Stimulated activated CD4-positive, alpha-beta T cell treated with anti-CD3 and anti-CD28 coated beads, TNF-alpha, amount 100 ng/mL, for 1 hour (primary cell): ENCODE measurements around the gene SLC16A3.
"Not testable (repeated sequence)": the region's sequence is repeated elsewhere in the genome, so short reads cannot be mapped to it uniquely, and the experiment has no call there.

Experiments
- DNase-seq, 3 donors: peaks; one replicate each; pipeline ENCODE4 v3.0.0-alpha.2; 2020; ENCODE audit warnings: low read depth in 3 of 3, low spot score in 1 of 3

The SLC16A3 gene

GRCh38 chr17:82228842-82229697, at the start of gene SLC16A3:
SLC16A3 (plus strand) TSS chr17:82229042; CDS start chr17:82236009, 6,967 bp downstream.
- DNase-seq: peak in 1 of 3 donors; percentile 51

- no peak for DNase-seq
Measured at GRCh38 chr17:82179412-82179811, 49.4 kb upstream of the SLC16A3 start.

- no peak for DNase-seq
Measured at GRCh38 chr17:82179946-82180475, 48.8 kb upstream of the SLC16A3 start.

DNA sequence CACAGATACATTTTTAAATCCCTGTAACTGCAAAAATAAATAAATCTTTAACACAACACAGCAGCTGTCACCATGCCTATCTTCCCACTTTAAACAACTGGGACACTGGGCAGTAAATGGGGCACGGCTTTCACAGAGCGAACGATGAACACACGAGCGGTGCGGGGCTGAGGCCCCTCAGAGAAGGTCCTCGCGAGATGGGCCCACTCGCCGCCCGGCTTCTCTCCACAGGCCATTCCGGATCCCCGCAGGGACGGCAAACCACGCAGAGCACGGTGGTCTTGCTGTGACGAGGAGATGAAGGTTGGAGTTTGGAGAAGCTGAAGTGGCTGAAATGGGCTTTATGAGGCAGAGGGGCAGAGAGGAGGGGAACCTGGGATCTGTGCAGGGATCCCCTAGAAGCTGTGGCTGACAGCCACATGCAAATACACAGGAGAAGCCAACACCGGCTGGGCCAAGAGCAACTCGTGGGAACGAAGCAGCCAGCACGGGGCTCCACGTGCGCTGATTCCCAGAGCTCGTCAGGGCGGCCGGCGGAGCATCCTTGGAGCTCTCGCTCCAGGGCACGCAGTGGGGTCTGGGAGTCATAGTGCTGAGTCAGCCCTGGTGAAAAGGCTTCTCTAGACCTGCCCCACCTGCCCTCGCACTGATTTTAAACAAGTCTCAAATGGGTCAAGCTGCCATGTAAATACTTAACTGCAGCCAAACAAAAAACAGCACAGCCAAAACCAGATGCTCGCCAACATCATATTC, 47.9 kb upstream of the SLC16A3 start:
- DNase-seq: no peak

GRCh38 chr17:82184761-82185160, 44.1 kb upstream of the SLC16A3 start:
- DNase-seq: no peak

DNA sequence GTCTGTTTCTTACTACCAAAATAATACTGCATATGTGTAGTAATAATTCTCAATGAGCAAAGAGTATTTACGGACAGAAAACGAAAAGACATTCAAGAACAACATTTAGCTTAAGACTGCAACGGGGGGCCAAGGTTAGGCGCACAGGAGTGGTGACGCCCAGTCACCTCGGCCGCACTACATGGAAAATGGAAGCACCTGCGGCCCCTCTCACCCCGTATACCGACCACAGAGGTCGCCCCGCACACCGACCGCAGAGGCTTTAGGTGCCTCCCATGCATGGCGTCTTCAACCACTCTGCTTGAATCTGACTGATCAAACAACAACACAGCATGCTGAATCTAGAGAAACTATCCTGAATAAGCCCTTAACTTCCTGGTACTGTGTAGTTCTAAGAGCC, 42.6 kb upstream of the SLC16A3 start:
- DNase-seq: no peak

GRCh38 chr17:82187500-82187899, 41.3 kb upstream of the SLC16A3 start:
- DNase-seq: no peak

DNA sequence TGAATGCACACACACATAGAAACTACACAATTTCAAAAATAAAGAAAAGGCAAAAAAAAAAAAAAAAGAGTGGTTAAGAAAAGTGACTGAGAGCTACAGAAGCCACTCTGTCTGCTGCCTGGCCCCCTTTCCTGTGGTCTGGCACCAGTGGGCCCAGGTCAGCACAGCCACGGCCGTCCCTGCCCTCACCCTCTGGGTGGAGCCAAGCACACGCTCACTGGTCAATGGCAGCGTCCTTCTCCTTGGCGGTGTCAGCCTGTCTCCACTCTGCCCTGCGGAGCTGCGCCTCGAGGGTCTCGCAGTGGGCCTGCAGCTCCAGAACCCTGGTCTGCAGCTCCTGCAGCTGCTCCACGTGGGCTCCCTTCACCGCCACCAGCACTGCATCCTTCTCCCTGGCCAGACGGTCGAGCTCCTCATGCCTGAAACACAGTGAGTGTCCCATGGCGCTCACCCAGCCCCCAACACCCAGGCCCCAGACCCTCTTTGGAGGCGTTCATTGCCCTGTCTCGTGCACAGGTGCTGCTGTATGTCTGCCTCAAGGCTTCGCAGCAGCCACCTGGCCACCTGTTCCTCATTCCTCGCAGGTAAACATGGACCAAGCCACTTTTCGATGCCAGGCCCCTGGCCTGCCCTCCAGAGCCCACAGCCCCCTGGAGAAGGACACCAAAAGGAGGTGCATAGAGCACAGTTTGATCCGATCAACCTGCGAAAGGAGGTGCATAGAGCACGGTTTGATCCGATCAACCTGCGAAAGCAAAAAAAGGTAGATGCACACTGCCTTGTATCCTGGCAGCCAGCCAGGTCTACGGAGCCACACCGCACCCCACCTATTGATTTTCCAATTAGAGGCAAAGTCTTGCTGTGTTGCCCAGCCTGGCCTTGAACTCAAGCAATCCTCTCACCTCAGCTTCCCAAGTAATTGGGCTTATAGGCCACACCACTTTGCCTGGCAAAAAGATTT, 40.6 kb upstream of the SLC16A3 start:
- no peak for DNase-seq

DNA sequence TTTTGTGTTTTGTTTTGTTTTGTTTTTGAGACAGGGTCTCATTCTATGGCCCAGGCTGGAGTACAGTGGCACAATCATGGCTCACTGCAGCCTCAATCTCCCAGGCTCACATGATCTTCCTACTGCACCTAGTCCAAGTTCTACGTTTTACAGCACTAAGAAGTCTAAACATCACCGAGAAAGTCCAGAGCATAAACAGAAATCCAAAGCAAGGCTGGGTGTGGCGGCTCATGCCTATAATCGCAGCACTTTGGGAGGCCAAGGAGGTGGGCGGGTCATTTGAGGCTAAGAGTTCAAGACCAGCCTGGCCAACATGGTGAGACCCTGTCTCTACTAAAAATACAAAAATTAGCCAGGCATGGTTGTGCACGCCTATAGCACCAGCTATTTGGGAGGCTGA, 35.8 kb upstream of the SLC16A3 start:
- not testable (repeated sequence) for DNase-seq

GRCh38 chr17:82193520-82194220, 35.2 kb upstream of the SLC16A3 start:
- no peak for DNase-seq

- DNase-seq: no peak
Measured at GRCh38 chr17:82194765-82195164, 34.1 kb upstream of the SLC16A3 start.

DNA sequence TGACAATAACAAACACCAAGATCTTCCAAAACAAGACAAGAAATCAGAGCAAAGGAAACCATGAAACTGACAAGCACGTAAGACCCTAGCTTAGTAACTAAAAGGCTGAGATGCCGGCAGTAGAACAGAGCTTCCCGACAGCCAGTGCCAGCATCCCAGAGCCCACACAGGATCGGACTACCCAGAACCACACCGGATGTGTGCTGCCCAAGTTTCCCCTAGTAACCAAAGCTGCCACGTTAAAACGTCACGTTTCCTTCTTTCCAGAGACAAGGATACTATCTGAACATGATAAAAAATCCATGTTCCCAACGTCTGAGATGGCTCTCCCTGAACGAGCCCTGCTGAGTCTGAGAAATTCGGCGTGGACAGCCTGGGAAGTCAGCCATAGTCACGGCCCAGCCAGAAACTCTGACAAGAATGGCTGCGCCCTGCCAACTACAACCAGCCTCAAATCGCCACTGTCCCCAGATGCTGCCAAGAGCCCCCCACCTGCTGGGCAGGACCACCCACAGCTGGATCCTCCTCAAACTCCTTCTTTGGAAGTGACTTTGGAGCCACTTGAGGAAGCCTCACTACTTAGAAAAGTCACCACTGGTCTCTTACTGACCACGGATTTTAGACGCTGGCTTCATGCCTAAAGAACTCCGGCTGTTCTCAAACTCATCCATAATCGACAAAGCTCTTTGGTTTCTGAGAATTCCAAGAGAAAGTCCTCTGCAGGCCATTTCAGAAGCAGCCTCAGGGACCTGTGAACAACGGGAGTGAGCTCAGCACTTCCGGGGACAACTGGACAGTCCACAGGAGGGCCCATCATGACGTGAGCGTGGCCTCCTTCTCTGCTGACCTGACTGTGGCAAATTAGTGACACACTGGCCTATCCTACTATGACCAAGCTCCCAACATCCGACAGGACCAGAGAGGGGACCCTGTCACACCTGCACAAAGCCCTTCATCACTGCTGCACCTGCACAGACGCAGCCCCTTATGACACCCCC, 32.9 kb upstream of the SLC16A3 start:
- DNase-seq: no peak

DNA sequence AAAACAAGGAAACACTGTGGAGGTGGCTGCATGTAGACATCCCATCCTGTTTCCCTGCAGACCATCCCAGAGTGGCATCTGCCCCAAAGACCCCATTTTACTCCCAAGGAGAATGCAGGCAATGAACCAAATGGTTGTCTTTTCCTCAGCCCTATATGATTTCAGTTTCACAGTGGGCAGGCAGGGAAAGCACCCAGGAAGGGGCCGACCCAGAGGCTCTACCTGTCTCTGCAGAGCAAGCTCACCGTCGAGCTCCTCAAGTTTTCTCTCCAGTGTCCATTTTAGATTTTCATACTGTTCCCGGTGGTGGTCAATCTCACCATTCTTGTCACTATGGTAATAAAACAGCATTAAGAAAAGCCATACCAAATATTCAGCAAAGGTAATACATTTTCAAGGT, 30.8 kb upstream of the SLC16A3 start:
- no peak for DNase-seq

GRCh38 chr17:82199496-82199895, 29.3 kb upstream of the SLC16A3 start:
- no peak for DNase-seq

- no peak for DNase-seq
Measured at GRCh38 chr17:82200135-82200534, 28.7 kb upstream of the SLC16A3 start.

GRCh38 chr17:82200743-82201497, 27.9 kb upstream of the SLC16A3 start:
- DNase-seq: peak in 1 of 3 donors; percentile 22

- no peak for DNase-seq
Measured at GRCh38 chr17:82201498-82201910, 27.3 kb upstream of the SLC16A3 start.

GRCh38 chr17:82202981-82203380, 25.9 kb upstream of the SLC16A3 start:
- DNase-seq: no peak
